ENCODE results near the gene NFASC.

GRCh38 chr1:205068457-205069040, 197.9 kb downstream of the NFASC start:
- TF ChIP-seq, protein P1, sequence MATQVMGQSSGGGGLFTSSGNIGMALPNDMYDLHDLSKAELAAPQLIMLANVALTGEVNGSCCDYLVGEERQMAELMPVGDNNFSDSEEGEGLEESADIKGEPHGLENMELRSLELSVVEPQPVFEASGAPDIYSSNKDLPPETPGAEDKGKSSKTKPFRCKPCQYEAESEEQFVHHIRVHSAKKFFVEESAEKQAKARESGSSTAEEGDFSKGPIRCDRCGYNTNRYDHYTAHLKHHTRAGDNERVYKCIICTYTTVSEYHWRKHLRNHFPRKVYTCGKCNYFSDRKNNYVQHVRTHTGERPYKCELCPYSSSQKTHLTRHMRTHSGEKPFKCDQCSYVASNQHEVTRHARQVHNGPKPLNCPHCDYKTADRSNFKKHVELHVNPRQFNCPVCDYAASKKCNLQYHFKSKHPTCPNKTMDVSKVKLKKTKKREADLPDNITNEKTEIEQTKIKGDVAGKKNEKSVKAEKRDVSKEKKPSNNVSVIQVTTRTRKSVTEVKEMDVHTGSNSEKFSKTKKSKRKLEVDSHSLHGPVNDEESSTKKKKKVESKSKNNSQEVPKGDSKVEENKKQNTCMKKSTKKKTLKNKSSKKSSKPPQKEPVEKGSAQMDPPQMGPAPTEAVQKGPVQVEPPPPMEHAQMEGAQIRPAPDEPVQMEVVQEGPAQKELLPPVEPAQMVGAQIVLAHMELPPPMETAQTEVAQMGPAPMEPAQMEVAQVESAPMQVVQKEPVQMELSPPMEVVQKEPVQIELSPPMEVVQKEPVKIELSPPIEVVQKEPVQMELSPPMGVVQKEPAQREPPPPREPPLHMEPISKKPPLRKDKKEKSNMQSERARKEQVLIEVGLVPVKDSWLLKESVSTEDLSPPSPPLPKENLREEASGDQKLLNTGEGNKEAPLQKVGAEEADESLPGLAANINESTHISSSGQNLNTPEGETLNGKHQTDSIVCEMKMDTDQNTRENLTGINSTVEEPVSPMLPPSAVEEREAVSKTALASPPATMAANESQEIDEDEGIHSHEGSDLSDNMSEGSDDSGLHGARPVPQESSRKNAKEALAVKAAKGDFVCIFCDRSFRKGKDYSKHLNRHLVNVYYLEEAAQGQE (IDR thresholded peaks at IDR 0.05; ENCODE audit: unreplicated experiment): no peak
- TF ChIP-seq EZH2 (IDR thresholded peaks at IDR 0.05; ENCODE audit: low read depth, unreplicated experiment): no peak
